GM13977 (cell line): ENCODE measurements around the gene WNK2.
A peak's percentile ranks its signal among the peaks of the same experiment; 100 is the strongest.

Source experiments
- DNase-seq: peaks from one replicate; pipeline ENCODE4 v3.0.0; 2012; ENCODE audit warnings: low spot score
- CTCF ChIP-seq: IDR thresholded peaks from 2 replicates; pipeline ENCODE4 v1.5.1; 2012; ENCODE audit warnings: mild to moderate bottlenecking, control low read depth; ENCODE audit not compliant: insufficient read depth; ENCODE audit errors: extremely low read depth, missing control alignments
- in situ Hi-C: fragments of 300-500 bp; cut with MboI; formaldehyde crosslinking; loops from one replicate; pipeline ENCODE4 v1.12.0; 2022; ENCODE audit warnings: low sequenced_read_pairs, low pct_unique_long_range_greater_than_20kb, mixed read lengths, inconsistent platforms; ENCODE audit not compliant: unreplicated experiment

WNK2 gene

GRCh38 chr9:93183663-93184431 lies at the start of gene WNK2:
Gene WNK2, plus strand, starts transcription at chr9:93184139. Its CDS starts 791 bp downstream, at chr9:93184930.
- in situ Hi-C loops = no loop called here
- peak; percentile 77 for DNase-seq
- no peak for TF ChIP-seq CTCF

DNA sequence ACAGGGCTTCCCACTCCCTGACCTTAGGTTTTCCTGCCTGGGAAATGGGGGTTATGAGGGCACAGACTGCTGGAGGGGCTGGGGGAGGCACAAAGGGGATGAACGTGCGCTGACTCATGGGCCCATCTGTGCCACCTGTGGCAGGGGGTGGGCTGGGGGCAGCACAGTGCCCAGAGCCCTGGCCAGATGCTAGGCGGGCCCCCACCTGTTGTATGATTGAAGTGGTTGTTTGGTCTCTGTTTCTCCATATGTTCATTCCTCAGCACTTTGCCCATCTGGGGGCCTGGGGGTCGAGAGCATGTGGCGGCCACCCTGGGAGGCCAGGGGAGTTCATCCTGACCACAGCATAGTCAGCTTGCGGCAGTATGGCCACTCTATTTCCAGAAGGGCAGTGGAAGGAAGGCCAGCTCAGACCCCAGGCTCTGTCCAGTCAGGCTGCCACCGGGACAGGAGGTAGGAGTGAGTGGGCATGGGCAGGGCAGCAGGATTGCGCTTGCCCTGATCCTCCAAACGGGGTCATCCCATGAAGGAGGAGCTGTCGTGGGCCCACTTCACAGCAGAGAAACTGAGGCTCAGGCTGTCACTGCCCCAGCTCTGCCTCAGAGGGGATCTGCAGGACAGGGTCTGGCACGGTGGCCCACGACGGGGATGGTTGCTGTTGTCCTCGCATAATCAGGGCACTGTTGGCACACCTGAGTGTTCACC lies 49.0 kb upstream of the WNK2 start:
- DNase-seq = no peak
- in situ Hi-C loops = no loop called here

DNA sequence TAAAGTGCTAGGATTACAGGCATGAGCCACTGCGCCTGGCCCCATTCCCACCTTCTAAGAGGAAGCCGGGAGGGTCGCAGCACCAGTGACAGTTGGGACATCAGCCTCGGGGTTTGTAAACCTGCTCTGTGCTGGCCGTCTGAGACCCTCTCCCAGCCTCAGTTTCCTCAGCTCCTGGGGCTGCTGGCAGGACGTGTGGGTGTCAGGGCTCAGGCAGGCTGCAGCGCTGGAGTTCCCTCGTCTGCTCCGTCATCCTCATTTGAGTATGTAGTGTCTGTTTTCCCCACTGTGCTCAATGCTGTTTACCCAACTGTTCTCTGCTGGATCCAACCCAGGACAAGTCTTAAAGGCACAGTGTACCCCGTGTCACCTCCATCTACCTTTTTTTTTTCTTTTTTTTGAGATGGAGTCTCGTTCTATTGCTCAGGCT lies 47.9 kb upstream of the WNK2 start:
- in situ Hi-C loops = no loop called here
- no peak for DNase-seq
- no peak for TF ChIP-seq CTCF

More for the DNA sequence above, 49.0 kb upstream of the WNK2 start:
- TF ChIP-seq CTCF = no peak

- no peak for TF ChIP-seq CTCF
- in situ Hi-C loops = no loop called here
- no peak for DNase-seq
Observed at GRCh38 chr9:93137362-93137761, 46.6 kb upstream of the WNK2 start.

DNA sequence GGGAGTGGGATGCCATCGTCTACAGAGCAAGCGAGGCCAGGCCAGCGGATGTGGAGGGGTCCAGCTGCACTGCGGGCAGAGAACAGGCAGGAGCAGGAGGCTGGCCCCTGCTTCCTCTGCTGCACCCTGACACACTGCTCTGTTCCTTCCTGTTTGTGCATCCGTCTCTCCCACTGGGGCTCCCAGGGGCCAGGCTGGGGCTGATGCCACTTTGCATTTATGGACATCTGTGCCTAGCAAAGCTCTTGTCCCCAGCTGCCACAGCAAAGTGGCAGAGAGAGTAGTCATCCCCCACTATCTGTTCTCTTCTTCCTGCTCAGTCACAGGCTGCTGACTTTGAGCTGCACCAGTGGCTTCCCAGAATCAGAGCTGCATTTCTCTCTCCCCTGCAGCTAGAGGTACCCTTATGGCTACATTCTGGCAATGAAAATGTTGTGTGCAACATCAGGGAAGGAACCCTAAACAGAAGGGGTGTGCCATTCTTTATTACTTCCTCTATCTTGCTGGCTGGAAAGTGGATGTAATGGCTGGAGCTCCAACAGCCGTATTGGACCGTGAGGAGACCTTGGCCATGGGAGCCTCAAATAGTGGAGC lies 45.7 kb upstream of the WNK2 start:
- no peak for DNase-seq
- in situ Hi-C loops = no loop called here
- no peak for TF ChIP-seq CTCF

GRCh38 chr9:93139365-93140182 lies 44.4 kb upstream of the WNK2 start:
- in situ Hi-C loops = no loop called here
- no peak for TF ChIP-seq CTCF
- no peak for DNase-seq
